Lower lobe of right lung (tissue), 2 donors: ENCODE data around the gene ORMDL2. TPM values are rescaled to one million over a fixed set of nuclear protein-coding genes. Genes with fewer than 3 reads are reported as not detected.
"Not testable (repeated sequence)": the region's sequence is repeated elsewhere in the genome, so short reads cannot be mapped to it uniquely, and the experiment has no call there.

Experiments
- ATAC-seq, 2 donors: fragments of 200-7000 bp; cut with Tn5 transposase; one replicate each; pipeline ENCODE4 v1.9.1; 2020 to 2022; ENCODE audit warnings: mild to moderate bottlenecking in 2 of 2, moderate library complexity in 2 of 2
- DNase-seq: peaks from one replicate; pipeline ENCODE4 v3.0.0-alpha.2; 2020
- H3K27ac ChIP-seq: fragments of 200-600 bp; one replicate; pipeline ENCODE4 v1.8.0; 2022
- H3K27me3 ChIP-seq: fragments of 200-600 bp; one replicate; pipeline ENCODE4 v1.8.0; 2022; ENCODE audit warnings: low read depth
- H3K36me3 ChIP-seq: fragments of 200-600 bp; one replicate; pipeline ENCODE4 v1.8.0; 2022; ENCODE audit warnings: mild to moderate bottlenecking
- H3K4me1 ChIP-seq: fragments of 200-600 bp; one replicate; pipeline ENCODE4 v1.8.0; 2022
- H3K4me3 ChIP-seq: fragments of 200-600 bp; one replicate; pipeline ENCODE4 v1.8.0; 2022; ENCODE audit warnings: mild to moderate bottlenecking
- H3K9me3 ChIP-seq: fragments of 200-600 bp; one replicate; pipeline ENCODE4 v1.8.0; 2022
- intact Hi-C: fragments of 100-400 bp; cut with DNase I; formaldehyde crosslinking; loops from one replicate; pipeline ENCODE4 v1.11.0; 2022
- total RNA-seq: library from RNA; stranded (reverse); fragmentation: NEBNext Ultra II Directional; extraction: Animal tissue kit (Norgen Biotek cat#: 25700); gene quantifications from one replicate; pipeline ENCODE4 v1.2.1, GENCODE V29; 2021
- TF ChIP-seq, protein P1 (sequence below): fragments of 200-600 bp; IDR thresholded peaks from one replicate; pipeline ENCODE4 v1.8.0; 2022; ENCODE audit warnings: antibody characterized with exemption, mild to moderate bottlenecking
- donor health status: DM: no; HTN: yes; CAD: no; lungs with severe emphysema.

ORMDL2 gene
- total RNA-seq, 1 donor from 2014 or later, result 49.6 TPM

DNA sequence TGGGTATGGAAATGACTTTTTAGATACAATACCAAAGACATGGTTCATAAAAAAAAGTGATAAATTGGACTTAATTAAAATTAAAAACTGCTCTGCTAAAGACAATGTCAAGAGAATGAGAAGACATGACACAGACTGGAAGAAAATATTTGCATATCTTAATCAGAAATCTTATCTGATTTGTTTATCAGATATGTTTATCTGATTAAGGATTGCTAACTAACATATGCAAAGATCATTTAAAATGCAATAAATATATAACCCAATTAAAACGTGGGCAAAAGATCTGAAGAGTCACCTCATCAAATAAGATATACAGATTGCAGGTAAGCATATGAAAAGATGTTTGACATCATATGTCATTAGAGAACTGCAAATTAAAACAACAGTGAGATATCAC, 34.9 kb downstream of the ORMDL2 start:
- H3K27me3 ChIP-seq, result no peaks in the 10 kb centered on the region
- H3K36me3 ChIP-seq, result no peaks in the 10 kb centered on the region
- TF ChIP-seq, protein P1, sequence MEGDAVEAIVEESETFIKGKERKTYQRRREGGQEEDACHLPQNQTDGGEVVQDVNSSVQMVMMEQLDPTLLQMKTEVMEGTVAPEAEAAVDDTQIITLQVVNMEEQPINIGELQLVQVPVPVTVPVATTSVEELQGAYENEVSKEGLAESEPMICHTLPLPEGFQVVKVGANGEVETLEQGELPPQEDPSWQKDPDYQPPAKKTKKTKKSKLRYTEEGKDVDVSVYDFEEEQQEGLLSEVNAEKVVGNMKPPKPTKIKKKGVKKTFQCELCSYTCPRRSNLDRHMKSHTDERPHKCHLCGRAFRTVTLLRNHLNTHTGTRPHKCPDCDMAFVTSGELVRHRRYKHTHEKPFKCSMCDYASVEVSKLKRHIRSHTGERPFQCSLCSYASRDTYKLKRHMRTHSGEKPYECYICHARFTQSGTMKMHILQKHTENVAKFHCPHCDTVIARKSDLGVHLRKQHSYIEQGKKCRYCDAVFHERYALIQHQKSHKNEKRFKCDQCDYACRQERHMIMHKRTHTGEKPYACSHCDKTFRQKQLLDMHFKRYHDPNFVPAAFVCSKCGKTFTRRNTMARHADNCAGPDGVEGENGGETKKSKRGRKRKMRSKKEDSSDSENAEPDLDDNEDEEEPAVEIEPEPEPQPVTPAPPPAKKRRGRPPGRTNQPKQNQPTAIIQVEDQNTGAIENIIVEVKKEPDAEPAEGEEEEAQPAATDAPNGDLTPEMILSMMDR, result no peak
- ATAC-seq (no peak), DNase-seq (no peak)
- no peak overlapping the region for H3K4me3 ChIP-seq
- no peak overlapping the region for H3K27ac ChIP-seq
- no peaks in the 10 kb centered on the region for H3K9me3 ChIP-seq
- H3K4me1 ChIP-seq, result peaks cover 6% of the 10 kb centered on the region
- intact Hi-C loops, result no loop called here

DNA sequence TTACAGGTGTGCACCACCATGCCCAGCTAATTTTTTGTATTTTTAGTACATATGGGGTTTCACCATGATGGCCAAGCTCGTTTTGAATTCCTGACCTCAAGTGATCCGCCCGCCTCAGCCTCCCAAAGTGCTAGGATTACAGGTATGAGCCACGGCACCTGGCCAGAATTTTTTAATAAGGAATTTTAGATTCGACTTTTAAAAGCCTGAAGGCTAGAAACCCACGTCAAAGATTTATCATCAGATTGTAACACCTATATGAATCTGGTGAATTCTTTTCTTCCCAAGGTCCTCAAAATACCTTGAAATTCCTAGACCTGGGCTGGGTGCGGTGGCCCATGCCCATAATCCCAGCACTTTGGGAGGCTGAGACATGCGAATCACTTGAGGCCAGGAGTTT, 43.6 kb downstream of the ORMDL2 start:
- Histone ChIP-seq H3K4me3 (no peak overlapping the region), H3K27me3 (no peaks in the 10 kb centered on the region), H3K4me1 (no peaks in the 10 kb centered on the region), H3K36me3 (no peaks in the 10 kb centered on the region), H3K27ac (no peak overlapping the region), H3K9me3 (peaks cover 7% of the 10 kb centered on the region)
- DNase-seq (no peak), ATAC-seq (no peak)
- TF ChIP-seq, protein P1, result no peak
- intact Hi-C loops, result no loop called here

DNA sequence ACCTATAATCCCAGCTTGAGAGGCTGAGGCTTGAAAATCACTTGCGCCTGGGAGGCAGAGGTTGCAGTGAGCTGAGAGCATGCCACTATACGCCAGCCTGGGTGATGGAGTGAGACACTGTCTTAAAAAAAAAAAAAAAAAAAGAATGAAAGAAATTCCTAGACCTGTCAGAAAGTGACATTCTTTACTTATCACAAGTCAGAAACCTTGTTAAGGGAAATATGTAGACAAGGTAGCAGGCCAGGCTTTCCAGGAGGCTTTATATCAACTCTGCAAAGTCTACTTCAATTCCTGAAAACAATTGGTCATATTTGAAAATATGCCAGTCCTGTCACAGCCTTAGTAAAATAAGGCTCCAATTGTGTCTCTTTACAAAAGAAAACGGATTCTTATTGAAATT, 44.0 kb downstream of the ORMDL2 start:
- intact Hi-C loops, result no loop called here
- Histone ChIP-seq H3K4me1 (no peaks in the 10 kb centered on the region), H3K36me3 (no peaks in the 10 kb centered on the region), H3K27me3 (no peaks in the 10 kb centered on the region), H3K27ac (no peak overlapping the region), H3K4me3 (no peak overlapping the region), H3K9me3 (peaks cover 7% of the 10 kb centered on the region)
- TF ChIP-seq, protein P1, result no peak
- no peak for ATAC-seq
- no peak for DNase-seq

DNA sequence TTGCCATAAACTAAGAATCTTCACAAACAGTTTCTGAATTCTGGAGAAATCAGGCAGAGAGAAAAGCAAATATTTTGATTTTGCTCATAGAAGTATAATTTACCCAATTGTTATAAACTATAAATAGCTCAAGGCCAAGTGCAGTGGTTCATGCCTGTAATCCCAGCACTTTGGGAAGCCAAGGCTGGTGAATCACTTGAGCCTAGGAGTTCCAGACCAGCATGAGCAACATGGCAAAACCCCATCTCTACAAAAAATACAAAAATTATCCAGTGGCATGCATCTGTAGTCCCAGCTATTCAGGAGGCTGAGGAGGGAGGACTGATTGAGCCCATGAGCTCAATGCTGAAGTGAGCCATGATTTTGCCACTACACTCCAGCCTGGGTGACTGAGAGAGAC, 44.4 kb downstream of the ORMDL2 start:
- ATAC-seq (no peak), DNase-seq (no peak)
- Histone ChIP-seq H3K36me3 (no peaks in the 10 kb centered on the region), H3K27ac (no peak overlapping the region), H3K4me1 (no peaks in the 10 kb centered on the region), H3K9me3 (peaks cover 7% of the 10 kb centered on the region), H3K27me3 (no peaks in the 10 kb centered on the region), H3K4me3 (no peak overlapping the region)
- TF ChIP-seq, protein P1, result no peak
- intact Hi-C loops, result no loop called here

DNA sequence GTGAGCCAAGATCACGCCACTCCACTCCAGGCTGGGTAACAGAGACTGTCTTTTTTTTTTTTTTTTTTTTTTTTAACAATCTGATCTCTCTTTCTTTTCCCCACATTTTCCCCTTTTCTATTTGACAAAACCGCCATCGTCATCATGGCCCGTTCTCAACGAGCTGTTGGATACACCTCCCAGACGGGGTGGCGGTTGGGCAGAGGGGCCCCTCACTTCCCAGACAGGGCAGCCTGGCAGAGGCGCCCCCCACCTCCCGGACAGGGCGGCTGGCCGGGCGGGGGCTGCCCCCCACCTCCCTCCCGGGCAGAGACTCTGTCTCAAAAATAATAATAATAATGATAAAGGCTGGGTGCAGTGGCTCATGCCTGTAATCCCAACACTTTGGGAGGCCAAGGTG, 45.1 kb downstream of the ORMDL2 start:
- intact Hi-C loops, ATAC-seq, H3K36me3 ChIP-seq, H3K4me3 ChIP-seq, H3K27ac ChIP-seq, DNase-seq, H3K9me3 ChIP-seq, H3K27me3 ChIP-seq, H3K4me1 ChIP-seq: not testable (repeated sequence)

DNA sequence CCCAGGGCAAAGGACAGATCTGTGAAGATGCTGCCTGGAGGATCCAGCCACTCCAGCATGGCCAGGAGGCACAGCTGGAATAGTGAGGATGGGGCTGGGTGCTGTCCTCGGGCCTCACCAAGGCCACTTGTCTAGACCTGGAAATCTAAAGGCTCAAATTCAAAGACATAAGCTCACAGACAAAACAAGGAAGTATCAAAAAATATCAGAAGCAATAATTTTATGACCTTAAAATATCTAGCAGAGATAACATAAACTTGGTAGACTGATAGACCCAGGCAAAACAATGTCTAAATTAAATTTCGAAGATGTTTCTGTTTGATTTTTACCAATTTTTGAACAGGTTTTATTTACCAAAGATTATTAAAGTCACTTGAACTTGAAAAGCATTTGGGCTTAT, 47.5 kb downstream of the ORMDL2 start:
- H3K4me1 ChIP-seq, result no peaks in the 10 kb centered on the region
- no peaks in the 10 kb centered on the region for H3K27me3 ChIP-seq
- H3K4me3 ChIP-seq, result no peak overlapping the region
- H3K36me3 ChIP-seq, result no peaks in the 10 kb centered on the region
- DNase-seq (no peak), ATAC-seq (no peak)
- intact Hi-C loops, result no loop called here
- H3K9me3 ChIP-seq, result peaks cover 7% of the 10 kb centered on the region
- no peak overlapping the region for H3K27ac ChIP-seq
- TF ChIP-seq, protein P1, result no peak

DNA sequence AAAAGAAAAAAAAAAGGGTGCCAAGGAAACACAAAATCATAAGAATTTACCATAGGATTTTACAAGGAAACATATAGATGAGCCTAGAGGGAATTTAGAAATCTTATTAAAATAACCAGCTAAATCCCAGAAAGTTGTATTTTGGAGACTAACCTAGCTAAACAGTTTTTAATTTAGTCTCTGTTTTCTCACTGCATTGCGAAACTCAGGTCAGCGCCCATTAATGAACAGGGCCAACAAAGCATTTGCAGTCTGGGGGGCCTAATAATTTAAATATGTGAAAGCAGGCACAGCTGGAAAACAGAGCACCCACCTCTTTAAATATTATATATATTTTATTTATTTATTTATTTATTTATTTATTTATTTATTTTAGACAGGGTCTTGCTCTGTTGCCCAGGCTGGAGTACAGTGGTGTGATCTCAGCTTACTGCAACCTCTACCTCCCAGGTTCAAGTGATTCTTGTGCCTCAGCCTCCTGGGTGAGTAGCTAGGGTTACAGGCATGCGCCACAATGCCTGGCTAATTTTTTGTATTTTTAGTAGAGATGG, 48.7 kb downstream of the ORMDL2 start:
- intact Hi-C loops, H3K9me3 ChIP-seq, H3K4me3 ChIP-seq, ATAC-seq, H3K27ac ChIP-seq, DNase-seq, H3K27me3 ChIP-seq, H3K36me3 ChIP-seq, H3K4me1 ChIP-seq: not testable (repeated sequence)
